ENCODE data around the gene PRDX2.

Gene PRDX2

GRCh38 chr19:12792051-12792852 lies 9.3 kb downstream of the PRDX2 start:
- DNase-seq, result peak; percentile 90

- peak; percentile 98 for DNase-seq
Measured at GRCh38 chr19:12791345-12792050, 10.1 kb downstream of the PRDX2 start, which contains the start of gene JUNB. Gene JUNB (plus strand): TSS chr19:12791486. CDS start chr19:12791772, 286 bp downstream.

DNA sequence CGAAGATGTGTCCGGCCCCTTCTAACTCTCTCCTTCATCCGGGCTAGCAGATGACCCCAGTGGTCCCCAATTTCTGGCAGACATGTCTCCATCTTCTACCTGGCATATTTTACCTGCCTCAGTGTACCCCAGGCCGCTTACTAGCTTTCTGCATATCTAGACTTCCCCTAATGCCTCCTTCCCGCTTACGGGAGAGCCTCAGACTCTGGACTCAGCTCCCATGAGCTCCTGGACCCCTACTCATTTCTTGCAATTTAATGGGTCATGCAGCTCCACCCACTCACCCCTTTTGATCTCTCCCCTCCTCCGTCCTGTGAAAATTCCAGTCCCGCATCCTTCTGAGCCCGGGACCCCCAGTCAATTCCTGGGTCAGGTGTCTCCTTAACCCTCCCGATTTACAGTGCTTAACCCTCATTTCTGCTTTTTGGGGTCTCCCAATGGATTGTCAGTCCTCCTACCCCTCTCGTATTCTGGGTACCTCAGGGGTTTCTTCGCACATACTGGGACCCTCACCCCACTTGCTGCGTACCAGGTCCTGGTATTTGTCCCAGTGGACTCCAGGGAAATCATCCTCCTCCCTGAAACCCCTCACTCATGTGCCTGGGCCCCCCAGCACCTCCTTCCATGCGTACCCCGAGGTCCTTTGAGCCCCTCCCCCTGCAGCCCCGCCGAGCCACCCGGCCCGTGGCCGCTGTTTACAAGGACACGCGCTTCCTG lies 10.8 kb downstream of the PRDX2 start:
- DNase-seq, result peak; percentile 24

DNA sequence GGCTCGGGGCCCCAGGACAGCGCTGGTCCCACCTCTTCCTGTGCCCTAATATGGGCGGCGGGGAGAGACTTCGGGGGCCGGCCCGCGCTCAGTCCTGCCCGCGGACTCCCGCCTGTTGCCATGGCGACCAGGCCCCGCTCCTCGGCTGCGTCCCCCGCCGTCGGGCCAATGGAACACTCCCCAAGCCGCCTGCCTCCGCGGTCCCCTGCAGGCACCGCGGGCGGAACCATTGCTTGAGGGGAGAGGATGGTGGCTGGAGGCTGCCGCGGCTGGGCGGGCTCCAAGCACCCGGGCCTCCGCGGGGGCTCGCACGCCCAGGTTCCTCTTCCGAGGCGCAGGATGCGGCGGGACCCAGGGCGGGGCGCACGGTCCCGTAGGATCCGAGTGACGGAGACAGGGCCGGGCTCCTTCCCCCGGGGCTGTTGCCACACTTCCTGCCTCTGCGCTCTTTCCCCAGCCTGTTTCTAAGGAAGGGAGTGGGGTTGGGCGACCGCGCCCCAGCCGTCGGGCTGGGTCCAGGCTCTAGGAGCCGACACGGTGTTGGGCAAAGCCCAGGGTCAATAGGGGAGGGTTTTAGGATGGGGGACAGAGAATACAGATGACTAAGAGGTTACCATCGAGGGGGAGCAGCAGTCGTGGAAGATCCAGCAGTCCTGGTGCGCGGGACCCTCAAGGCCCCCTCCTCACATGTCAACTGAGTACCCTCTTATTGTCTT lies 11.5 kb downstream of the PRDX2 start:
- DNase-seq, result peak; percentile 99

- DNase-seq, result no peak
Measured at GRCh38 chr19:12789098-12789903, 12.3 kb downstream of the PRDX2 start.

DNA sequence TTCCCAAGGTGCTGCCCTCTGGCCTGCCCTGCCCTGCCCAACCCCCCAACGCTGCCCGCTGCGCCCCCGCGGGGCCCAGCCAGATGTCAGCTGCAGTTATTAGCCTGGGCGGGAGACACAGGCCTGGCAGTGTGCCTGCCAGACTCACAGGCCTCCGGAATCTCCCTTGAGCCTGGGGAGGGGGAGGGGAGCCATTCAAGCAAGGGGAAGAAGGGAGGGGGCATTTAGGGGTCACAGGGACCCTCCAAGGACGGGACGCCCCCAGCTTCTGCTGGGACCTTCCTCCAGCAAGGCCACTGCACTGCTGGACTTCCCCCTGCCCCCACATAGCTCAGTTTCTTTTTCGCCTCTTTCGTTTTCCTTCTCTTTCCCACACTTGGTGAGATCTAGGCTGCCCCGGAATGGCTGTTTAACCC lies 12.9 kb downstream of the PRDX2 start:
- DNase-seq, result peak; percentile 93

GRCh38 chr19:12788042-12788681 lies 13.4 kb downstream of the PRDX2 start:
- peak; percentile 54 for DNase-seq

DNA sequence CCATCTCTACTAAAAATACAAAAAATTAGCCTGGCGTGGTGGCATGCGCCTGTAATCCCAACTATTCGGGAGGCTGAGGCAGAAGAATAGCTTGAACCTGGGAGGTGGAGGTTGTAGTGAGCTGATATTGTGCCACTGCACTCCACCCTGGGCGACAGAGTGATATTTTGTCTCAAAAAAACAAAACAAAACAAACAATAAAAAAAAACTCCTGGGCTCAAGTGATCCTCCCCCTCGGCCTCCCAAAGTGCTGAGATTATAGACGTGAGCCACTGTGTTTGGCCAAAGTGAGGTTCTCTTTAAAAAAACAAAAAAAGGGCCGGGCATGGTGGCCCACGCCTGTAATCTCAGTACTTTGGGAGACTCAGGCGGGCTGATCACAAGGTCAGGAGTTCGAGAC lies 14.1 kb downstream of the PRDX2 start:
- no peak for DNase-seq

DNA sequence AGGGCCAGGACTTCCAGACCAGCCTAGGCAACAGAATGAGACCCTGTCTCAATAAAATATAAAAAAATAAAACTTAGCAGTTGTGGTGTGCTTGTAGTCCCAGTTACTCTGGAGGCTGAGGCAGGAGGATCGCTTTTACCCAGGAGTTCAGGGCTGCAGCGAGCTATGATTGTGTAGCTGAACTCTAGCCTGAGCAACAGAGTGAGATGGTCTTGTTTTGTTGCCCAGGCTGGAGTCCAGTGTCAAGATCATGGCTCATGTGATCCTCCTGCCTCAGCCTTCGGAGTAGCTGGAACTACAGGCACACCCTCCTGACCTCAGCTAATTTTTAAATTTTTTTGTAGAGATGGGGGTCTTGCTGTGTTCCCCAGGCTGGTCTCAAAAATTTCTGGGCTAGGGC lies 14.6 kb downstream of the PRDX2 start:
- DNase-seq, result no peak

- peak; percentile 86 for DNase-seq
Measured at GRCh38 chr19:12786141-12786870, 15.3 kb downstream of the PRDX2 start.

GRCh38 chr19:12785431-12786031 lies 16.1 kb downstream of the PRDX2 start:
- DNase-seq, result peak; percentile 75

DNA sequence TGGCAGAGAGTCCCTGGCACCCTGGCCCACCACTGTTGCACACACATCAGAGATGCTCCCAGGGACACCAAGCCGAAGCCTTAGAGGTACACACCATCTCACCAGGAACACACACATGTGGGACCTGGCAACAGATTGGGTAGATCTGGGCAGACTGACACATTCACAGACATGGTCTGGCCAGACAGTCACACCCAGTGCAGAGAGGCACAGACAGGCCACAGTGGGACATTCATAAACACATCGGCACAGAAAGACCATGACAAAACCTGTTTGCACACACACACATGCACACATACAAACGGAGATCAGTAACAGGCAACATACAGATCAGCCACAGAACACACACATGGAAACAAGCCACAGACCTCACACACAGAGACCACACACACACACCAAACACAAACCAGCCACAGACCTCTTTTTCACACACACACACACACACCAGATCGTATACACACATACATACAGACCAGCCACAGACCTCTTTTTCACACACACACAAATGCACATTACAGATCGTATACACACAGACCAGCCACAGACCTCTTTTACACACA lies 16.6 kb downstream of the PRDX2 start:
- no peak for DNase-seq

DNA sequence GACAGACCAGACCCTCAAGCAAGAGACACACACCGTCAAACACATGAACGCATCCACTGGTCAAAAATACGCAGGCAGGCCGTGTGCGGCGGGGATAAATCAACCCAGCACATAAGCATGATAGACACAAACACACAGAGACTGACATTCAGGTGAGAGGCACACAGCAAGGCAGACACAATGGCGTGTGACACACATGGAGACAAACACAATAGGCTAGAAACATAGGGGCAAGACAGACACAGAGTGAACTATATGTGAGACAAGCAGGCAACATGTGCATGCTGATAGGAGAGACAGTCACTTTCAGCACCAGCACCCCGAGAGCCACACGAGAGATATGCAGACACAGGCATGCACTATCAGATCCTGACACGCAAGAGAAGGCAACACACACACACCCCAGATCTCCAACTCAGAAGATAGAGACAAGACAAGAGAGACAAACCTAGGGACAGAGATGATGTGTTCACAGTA lies 17.2 kb downstream of the PRDX2 start:
- peak; percentile 96 for DNase-seq

GRCh38 chr19:12783849-12784393 lies 17.7 kb downstream of the PRDX2 start:
- no peak for DNase-seq

DNA sequence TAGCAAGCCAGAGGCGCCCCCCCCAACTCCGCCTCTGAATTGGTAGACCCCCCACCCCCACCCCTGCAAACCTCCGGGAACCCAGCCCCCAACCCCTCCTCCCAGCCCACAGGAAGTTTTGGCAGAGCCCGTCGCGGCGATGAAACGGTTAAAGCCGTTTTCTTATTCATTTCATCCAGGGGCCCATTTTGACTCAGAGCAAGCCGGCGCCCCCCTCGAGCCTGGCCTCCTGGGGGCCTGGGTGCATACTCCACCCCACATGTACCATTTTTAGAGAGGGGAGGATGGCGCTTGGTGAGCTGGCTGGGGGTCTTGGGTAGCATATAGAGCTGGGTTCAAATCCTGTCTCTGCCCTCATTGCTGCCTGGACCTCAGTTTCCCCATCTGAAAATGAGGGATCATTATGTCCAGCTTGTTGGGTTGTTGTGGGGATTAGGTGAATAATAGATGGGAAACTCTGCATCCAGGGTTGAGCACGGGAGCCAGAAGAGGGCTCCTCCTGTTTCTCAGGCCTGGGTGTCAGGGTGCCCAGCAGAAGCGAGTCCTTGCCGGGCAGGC lies 18.2 kb downstream of the PRDX2 start:
- DNase-seq, result peak; percentile 66

DNA sequence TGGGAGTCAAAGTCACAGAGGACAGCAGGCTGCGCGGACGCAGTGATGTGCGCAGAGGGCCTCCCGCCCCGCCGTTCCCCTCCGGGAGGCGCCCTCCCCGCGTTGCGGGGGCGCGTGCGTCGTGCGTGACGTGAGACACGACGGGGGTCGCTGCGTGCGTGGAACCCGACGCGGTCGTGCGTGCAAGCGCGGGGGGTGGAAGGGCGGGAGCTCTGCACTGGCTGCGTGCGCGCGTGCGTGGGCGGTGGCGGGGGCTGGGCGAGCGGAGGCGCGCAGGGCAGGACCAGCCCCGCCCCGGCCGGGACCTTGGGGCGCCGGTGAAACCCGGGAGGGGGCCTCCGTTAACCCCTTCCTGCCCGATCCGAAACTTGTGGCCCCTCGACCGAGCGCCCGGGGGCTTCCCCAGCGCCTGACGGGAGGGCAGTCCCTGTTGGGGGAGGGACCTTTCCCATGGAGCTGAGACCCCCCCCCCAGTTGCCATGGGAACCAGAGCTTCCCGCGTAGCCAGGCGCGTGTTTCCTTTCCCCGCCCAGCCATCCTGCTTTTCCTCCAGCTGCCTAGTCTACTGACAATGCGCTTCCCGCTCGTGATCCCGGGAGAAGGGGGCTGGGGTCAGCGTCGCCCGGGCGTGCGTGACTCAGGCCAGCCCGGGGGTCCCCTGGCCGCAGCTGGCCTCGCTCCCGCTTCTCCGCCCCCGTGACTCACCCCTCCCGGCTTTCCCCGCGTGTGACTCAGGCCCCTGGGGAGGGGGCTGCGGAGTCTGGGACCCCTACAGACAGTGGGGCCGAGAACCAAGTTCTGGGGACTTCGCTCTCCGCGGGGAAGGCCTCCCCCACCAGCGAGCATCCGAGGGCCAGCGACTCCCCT lies 18.9 kb downstream of the PRDX2 start:
- DNase-seq, result peak; percentile 88

GRCh38 chr19:12782174-12782423 lies 19.5 kb downstream of the PRDX2 start:
- DNase-seq, result no peak
